SK-N-SH (cell line): Measurements from ENCODE around the gene PEX13. TPM values are rescaled to one million over a fixed set of nuclear protein-coding genes. Genes with fewer than 3 reads are reported as not detected.

Experiments
- CTCF ChIA-PET: fragments of 300-600, 350-600 bp; formaldehyde crosslinking; extraction: SDS; loops from one replicate; lab custom pipeline; 2021; lab: Yijun Ruan, JAX
- POLR2A ChIA-PET: fragments of 350-600 bp; sonication (Branson Sonifier 250); formaldehyde crosslinking; extraction: SDS; loops from one replicate; lab custom pipeline; 2020; ENCODE audit warnings: antibody characterized with exemption, inconsistent platforms; lab: Yijun Ruan, JAX
- DNase-seq: peaks from one replicate; pipeline ENCODE4 v3.0.0; 2012
- H2AFZ ChIP-seq: fragments of 200-600 bp; sonication (generic); 2 replicates; pipeline ENCODE4 v1.8.1; 2016; ENCODE audit warnings: antibody characterized with exemption, mild to moderate bottlenecking, low read depth
- H3F3A ChIP-seq: fragments of 200-600 bp; sonication (generic); replicated peaks from 2 replicates; pipeline ENCODE3; 2016; ENCODE audit warnings: antibody characterized with exemption, mild to moderate bottlenecking; ENCODE audit not compliant: insufficient read depth
- H3K27ac ChIP-seq, 2 experiments: fragments of 200-500 bp in 1 of 2; fragments of 200-600 bp in 1 of 2; sonication (Bioruptor generic) in 1 of 2; sonication (generic), shearing (Covaris generic) in 1 of 2; 2 replicates each; pipeline versions ENCODE4 v1.5.1 to v1.6.1; 2014 to 2016; ENCODE audit warnings: low read depth in 2 of 2, inconsistent platforms in 1 of 2, low read length in 1 of 2, mild to moderate bottlenecking in 1 of 2, mixed read lengths in 1 of 2
- H3K27me3 ChIP-seq: fragments of 200-600 bp; sonication (generic), shearing (Covaris generic); 2 replicates; pipeline ENCODE4 v1.6.1; 2016; ENCODE audit warnings: mixed run types; ENCODE audit not compliant: insufficient read depth
- H3K36me3 ChIP-seq, 2 experiments: fragments of 200-500 bp in 1 of 2; fragments of 200-600 bp in 1 of 2; sonication (Bioruptor generic) in 1 of 2; sonication (generic) in 1 of 2; replicated peaks in 1 of 2; 2 replicates each; pipeline versions ENCODE3 to v1.5.1; 2014 to 2016; ENCODE audit warnings: low read length in 1 of 2, mild to moderate bottlenecking in 1 of 2; ENCODE audit not compliant: insufficient read depth in 2 of 2, control insufficient read depth in 1 of 2
- H3K4me1 ChIP-seq, 2 experiments: fragments of 200-500 bp in 1 of 2; fragments of 200-600 bp in 1 of 2; sonication (Bioruptor generic) in 1 of 2; sonication (generic), shearing (Covaris generic) in 1 of 2; 2 replicates each; pipeline versions ENCODE4 v1.5.1 to v1.6.1; 2014 to 2016; ENCODE audit warnings: low read depth in 1 of 2, low read length in 1 of 2, mixed run types in 1 of 2; ENCODE audit not compliant: insufficient read depth in 2 of 2, control insufficient read depth in 1 of 2
- H3K4me2 ChIP-seq: fragments of 200-600 bp; sonication (generic), shearing (Covaris generic); 2 replicates; pipeline ENCODE4 v1.6.1; 2017; ENCODE audit warnings: mixed run types
- H3K4me3 ChIP-seq, 2 experiments: fragments of 200-500 bp in 1 of 2; fragments of 200-600 bp in 1 of 2; sonication (Bioruptor generic) in 1 of 2; sonication (generic), shearing (Covaris generic) in 1 of 2; 2 replicates each; pipeline versions ENCODE4 v1.5.1 to v1.8.1; 2014 to 2016; ENCODE audit warnings: low read depth in 2 of 2, inconsistent platforms in 1 of 2, low read length in 1 of 2, mild to moderate bottlenecking in 1 of 2, mixed read lengths in 1 of 2, moderate library complexity in 1 of 2
- H3K79me2 ChIP-seq: fragments of 200-600 bp; sonication (generic); 2 replicates; pipeline ENCODE4 v1.8.1; 2017; ENCODE audit warnings: mild to moderate bottlenecking; ENCODE audit not compliant: insufficient read depth
- H3K9ac ChIP-seq: fragments of 200-600 bp; sonication (generic); 2 replicates; pipeline ENCODE4 v1.6.1; 2017; ENCODE audit warnings: mixed run types
- H3K9me2 ChIP-seq: fragments of 200-600 bp; sonication (generic); 2 replicates; pipeline ENCODE4 v1.6.1; 2017; ENCODE audit warnings: mixed run types
- H3K9me3 ChIP-seq: fragments of 200-600 bp; sonication (generic); 2 replicates; pipeline ENCODE4 v1.6.1; 2017; ENCODE audit warnings: mixed run types, mild to moderate bottlenecking, moderate library complexity
- H4K20me1 ChIP-seq: fragments of 200-600 bp; sonication (generic); 2 replicates; pipeline ENCODE4 v1.6.1; 2017; ENCODE audit warnings: mild to moderate bottlenecking, mixed run types; ENCODE audit not compliant: insufficient read depth
- CHD2 ChIP-seq: fragments of 150-350 bp; IDR thresholded peaks from 2 replicates; pipeline ENCODE4 v1.6.1; 2018; ENCODE audit warnings: low read length; ENCODE audit not compliant: partially characterized antibody
- CTCF ChIP-seq: fragments of 200-600 bp; sonication (generic); IDR thresholded peaks from 2 replicates; pipeline ENCODE4 v1.6.1; 2017; ENCODE audit warnings: antibody characterized with exemption, mild to moderate bottlenecking, moderate library complexity
- ELF1 ChIP-seq: IDR thresholded peaks from 2 replicates; pipeline ENCODE4 v1.4.0; 2012
- EP300 ChIP-seq, 2 experiments: IDR thresholded peaks; 2 replicates each; pipeline versions ENCODE4 v1.4.0 to v1.6.1; 2012; ENCODE audit warnings: borderline replicate concordance in 1 of 2, low read depth in 1 of 2, low read length in 1 of 2
- EZH2phosphoT487 ChIP-seq: fragments of 200-600 bp; sonication (generic); IDR thresholded peaks from 2 replicates; pipeline ENCODE4 v1.6.1; 2017; ENCODE audit warnings: low read depth, mixed run types, mild to moderate bottlenecking, antibody characterized with exemption, moderate library complexity, borderline replicate concordance
- FOSL2 ChIP-seq: IDR thresholded peaks from 2 replicates; pipeline ENCODE4 v1.4.0; 2012; ENCODE audit warnings: low read depth, mild to moderate bottlenecking, moderate library complexity, borderline replicate concordance
- GATA2 ChIP-seq: sonication (generic); formaldehyde crosslinking; IDR thresholded peaks from 2 replicates; pipeline ENCODE4 v1.5.0; 2020; ENCODE audit warnings: mild to moderate bottlenecking, missing genetic modification reagents
- IRF3 ChIP-seq: fragments of 150-350 bp; IDR thresholded peaks from 2 replicates; pipeline ENCODE4 v1.6.1; 2016; ENCODE audit warnings: mild to moderate bottlenecking, low read depth, low read length
- MEF2A ChIP-seq: IDR thresholded peaks from 2 replicates; pipeline ENCODE4 v1.4.0; 2012; ENCODE audit warnings: low read depth, borderline replicate concordance
- MXI1 ChIP-seq: IDR thresholded peaks from 2 replicates; pipeline ENCODE4 v1.6.1; 2012; ENCODE audit warnings: mild to moderate bottlenecking, low read depth, low read length, improper control_type of control experiment
- NRF1 ChIP-seq: IDR thresholded peaks from 2 replicates; pipeline ENCODE4 v1.6.1; 2012; ENCODE audit warnings: low read depth, mild to moderate bottlenecking, low read length
- POLR2AphosphoS5 ChIP-seq: IDR thresholded peaks from 2 replicates; pipeline ENCODE4 v1.6.1; 2012; ENCODE audit warnings: low read depth, low read length
- RAD21 ChIP-seq: IDR thresholded peaks from 2 replicates; pipeline ENCODE4 v1.6.1; 2012; ENCODE audit warnings: mild to moderate bottlenecking, low read length
- RCOR1 ChIP-seq: fragments of 150-350 bp; IDR thresholded peaks from 2 replicates; pipeline ENCODE4 v1.6.1; 2017; ENCODE audit warnings: antibody characterized with exemption, low read length
- RFX5 ChIP-seq: IDR thresholded peaks from 2 replicates; pipeline ENCODE4 v1.6.1; 2012; ENCODE audit warnings: mild to moderate bottlenecking, improper control_type of control experiment, low read length
- RXRA ChIP-seq: IDR thresholded peaks from 2 replicates; pipeline ENCODE4 v1.4.0; 2012; ENCODE audit warnings: low read depth, mild to moderate bottlenecking, borderline replicate concordance
- SMC3 ChIP-seq: IDR thresholded peaks from 2 replicates; pipeline ENCODE4 v1.6.1; 2012; ENCODE audit warnings: low read depth, low read length, improper control_type of control experiment
- TAF1 ChIP-seq: IDR thresholded peaks from 2 replicates; pipeline ENCODE4 v1.6.1; 2012; ENCODE audit warnings: low read depth, mild to moderate bottlenecking, low read length, moderate library complexity, borderline replicate concordance
- TCF12 ChIP-seq: IDR thresholded peaks from 2 replicates; pipeline ENCODE4 v1.4.0; 2012
- USF1 ChIP-seq: IDR thresholded peaks from 2 replicates; pipeline ENCODE4 v1.4.0; 2012; ENCODE audit warnings: low read depth, borderline replicate concordance
- USF2 ChIP-seq: fragments of 150-350 bp; IDR thresholded peaks from 2 replicates; pipeline ENCODE4 v1.6.1; 2017; ENCODE audit warnings: antibody characterized with exemption, low read length, low read depth, borderline replicate concordance
- WGBS: methylation state at CpG from one replicate; pipeline ENCODE4 v1.1.6; 2017; ENCODE audit warnings: low lambda C conversion rate; 5-methylcytosine and 5-hydroxymethylcytosine counted together
- polyA plus RNA-seq, 3 experiments: library from polyadenylated mRNA; depleted of rRNA; stranded (reverse); fragments of >200 nt; gene quantifications; 2 replicates each; pipeline ENCODE4 v1.2.3, GENCODE V29; 2012

PEX13 gene
- polyA plus RNA-seq, 1 of the 3 experiments (the other 2 are of a cell fraction) = 10.3 TPM

- ChIA-PET CTCF (no interaction called here), POLR2A (no interaction called here)
- H2AFZ ChIP-seq = no peak overlapping the region
- no peak overlapping the region for H3K9ac ChIP-seq
- no peaks in the 10 kb centered on the region for H4K20me1 ChIP-seq
- H3K27ac ChIP-seq = no peak overlapping the region
- H3K27me3 ChIP-seq = no peaks in the 10 kb centered on the region
- peaks cover 0 to 4% of the 10 kb centered on the region in 2 experiments for H3K36me3 ChIP-seq
- DNase-seq = no peak
- peaks cover 0 to 6% of the 10 kb centered on the region in 2 experiments; a peak in 2 of 4 replicates for H3K4me1 ChIP-seq
- H3K4me3 ChIP-seq = no peak overlapping the region
- no peaks in the 10 kb centered on the region for H3K9me3 ChIP-seq
- WGBS = 76% methylated on average over 3 of the region's 3 CpGs
- no peak overlapping the region for H3K4me2 ChIP-seq
- peaks cover 27% of the 10 kb centered on the region for H3K79me2 ChIP-seq
- no peak for TF ChIP-seq NRF1
- no peak for TF ChIP-seq SMC3
- TF ChIP-seq EP300 (IDR thresholded peaks at IDR 0.05; ENCODE audit: borderline replicate concordance in 1 of 2, low read depth in 1 of 2, low read length in 1 of 2) = no peak
- TF ChIP-seq ELF1 = no peak
- TF ChIP-seq CHD2 = no peak
- TF ChIP-seq IRF3 = no peak
- TF ChIP-seq MXI1 = no peak
- no peak for TF ChIP-seq EZH2phosphoT487
- no peak for TF ChIP-seq MEF2A
- TF ChIP-seq GATA2 = no peak
- no peak for TF ChIP-seq RCOR1
- TF ChIP-seq CTCF = no peak
- TF ChIP-seq TCF12 = no peak
- no peak for TF ChIP-seq TAF1
- TF ChIP-seq RFX5 = no peak
- no peak for TF ChIP-seq RXRA
- TF ChIP-seq, all 33 proteins: peak for 0
- Histone ChIP-seq H3F3A (peaks cover 19% of the 10 kb centered on the region), H3K9me2 (no peaks in the 10 kb centered on the region)
Observed at GRCh38 chr2:61013382-61013781, 4.1 kb upstream of the PEX13 start.

GRCh38 chr2:61014763-61015162, 2.8 kb upstream of the PEX13 start:
- Histone ChIP-seq H3K9me2 (no peaks in the 10 kb centered on the region), H3F3A (peaks cover 19% of the 10 kb centered on the region), H3K9ac (no peak overlapping the region), H3K36me3 (peaks cover 0 to 4% of the 10 kb centered on the region in 2 experiments), H3K4me3 (no peak overlapping the region), H3K4me2 (no peak overlapping the region), H2AFZ (no peak overlapping the region), H3K79me2 (peaks cover 41% of the 10 kb centered on the region), H4K20me1 (peaks cover 4% of the 10 kb centered on the region; the same call in 1 of the 2 replicates), H3K27me3 (no peaks in the 10 kb centered on the region), H3K9me3 (no peaks in the 10 kb centered on the region), H3K27ac (no peak overlapping the region), H3K4me1 (peaks cover 4 to 6% of the 10 kb centered on the region in 2 experiments; a peak in 2 of 4 replicates)
- ChIA-PET POLR2A (no interaction called here), CTCF (no interaction called here)
- DNase-seq = no peak
- WGBS = 90% methylated on average over 3 of the region's 3 CpGs
- TF ChIP-seq TAF1 (no peak), FOSL2 (no peak), USF2 (no peak), RFX5 (no peak), POLR2AphosphoS5 (no peak), IRF3 (no peak), TCF12 (no peak), RAD21 (no peak), ELF1 (no peak), USF1 (no peak), EZH2phosphoT487 (no peak)
